Neural cell (in vitro differentiated cells): Measurements from ENCODE around the gene ANO9. TPM values are rescaled to one million over a fixed set of nuclear protein-coding genes. Genes with fewer than 3 reads are reported as not detected.

Experiments used
- H2AFZ ChIP-seq: fragments of 200-600, 300-800 bp; sonication (generic), shearing (Covaris generic); 2 replicates; pipeline ENCODE4 v1.6.0; 2014; ENCODE audit warnings: low read depth, mild to moderate bottlenecking, antibody characterized with exemption, low read length, moderate library complexity
- H3F3A ChIP-seq: fragments of 200-600 bp; shearing (Covaris generic); 2 replicates; pipeline ENCODE4 v1.6.1; 2016; ENCODE audit warnings: mild to moderate bottlenecking, moderate library complexity, mixed read lengths, antibody characterized with exemption, low read length; ENCODE audit not compliant: insufficient read depth, poor library complexity, severe bottlenecking
- H3K27ac ChIP-seq: fragments of 200-600, 300-800 bp; sonication (generic), shearing (Covaris generic); 2 replicates; pipeline ENCODE4 v1.5.1; 2014; ENCODE audit warnings: mild to moderate bottlenecking, low read length, moderate library complexity
- H3K27me3 ChIP-seq: fragments of 300-800, 200-600 bp; sonication (generic), shearing (Covaris generic); 2 replicates; pipeline ENCODE4 v1.6.0; 2014; ENCODE audit warnings: mild to moderate bottlenecking, low read depth, low read length, moderate library complexity; ENCODE audit not compliant: insufficient read depth
- H3K36me3 ChIP-seq: fragments of 300-800, 200-600 bp; sonication (generic), shearing (Covaris generic); 2 replicates; pipeline ENCODE4 v1.5.1; 2014; ENCODE audit warnings: mild to moderate bottlenecking, antibody characterized with exemption, low read length, moderate library complexity; ENCODE audit not compliant: insufficient read depth
- H3K4me2 ChIP-seq: fragments of 300-800, 200-600 bp; sonication (generic), shearing (Covaris generic); 2 replicates; pipeline ENCODE4 v1.6.0; 2014; ENCODE audit warnings: mild to moderate bottlenecking, low read length
- H3K4me3 ChIP-seq: fragments of 300-800, 200-600 bp; sonication (generic), shearing (Covaris generic); 2 replicates; pipeline ENCODE4 v1.5.1; 2014; ENCODE audit warnings: mild to moderate bottlenecking, low read length, moderate library complexity
- H3K79me2 ChIP-seq: fragments of 200-600 bp; shearing (Covaris generic); replicated peaks from 2 replicates; pipeline ENCODE4 v1.6.0; 2014; ENCODE audit warnings: mild to moderate bottlenecking, low read length, moderate library complexity; ENCODE audit not compliant: insufficient read depth
- H3K9ac ChIP-seq: fragments of 300-800, 200-600 bp; sonication (generic), shearing (Covaris generic); 2 replicates; pipeline ENCODE4 v1.6.1; 2016; ENCODE audit warnings: mild to moderate bottlenecking, low read length, mixed read lengths
- H3K9me2 ChIP-seq: fragments of 200-600 bp; shearing (Covaris generic); 2 replicates; pipeline ENCODE4 v1.6.1; 2016; ENCODE audit warnings: mild to moderate bottlenecking, low read length, mixed read lengths; ENCODE audit not compliant: insufficient read depth
- H3K9me3 ChIP-seq: fragments of 200-600, 300-800 bp; sonication (generic), shearing (Covaris generic); 2 replicates; pipeline ENCODE4 v1.6.1; 2016; ENCODE audit warnings: mild to moderate bottlenecking, mixed run types, low read length, moderate library complexity, mixed read lengths
- H4K20me1 ChIP-seq: fragments of 200-600 bp; shearing (Covaris generic); 2 replicates; pipeline ENCODE4 v1.6.1; 2016; ENCODE audit warnings: mild to moderate bottlenecking, mixed run types; ENCODE audit not compliant: insufficient read depth
- CTCF ChIP-seq: fragments of 450-650 bp; IDR thresholded peaks from 2 replicates; pipeline ENCODE4 v1.5.1; 2014; ENCODE audit warnings: antibody characterized with exemption, mild to moderate bottlenecking, moderate library complexity; ENCODE audit not compliant: poor library complexity, severe bottlenecking
- EP300 ChIP-seq: fragments of 450-650 bp; conservative IDR thresholded peaks from 2 replicates; pipeline ENCODE4 v1.6.1; 2014; ENCODE audit warnings: antibody characterized with exemption, mild to moderate bottlenecking, moderate library complexity; ENCODE audit not compliant: poor library complexity, severe bottlenecking
- EZH2 ChIP-seq: fragments of 200-600, 300-800 bp; shearing (Covaris generic), sonication (generic); IDR thresholded peaks from 2 replicates; pipeline ENCODE4 v1.6.1; 2014; ENCODE audit warnings: antibody characterized with exemption, low read length, borderline replicate concordance, mild to moderate bottlenecking; ENCODE audit not compliant: insufficient read depth, poor library complexity, severe bottlenecking
- MXI1 ChIP-seq: fragments of 450-650 bp; conservative IDR thresholded peaks from 2 replicates; pipeline ENCODE4 v1.6.1; 2014; ENCODE audit warnings: antibody characterized with exemption, mild to moderate bottlenecking; ENCODE audit not compliant: poor library complexity, severe bottlenecking
- POLR2AphosphoS5 ChIP-seq: IDR thresholded peaks from 2 replicates; pipeline ENCODE4 v1.6.1; 2012
- RAD21 ChIP-seq: fragments of 450-650 bp; conservative IDR thresholded peaks from 2 replicates; pipeline ENCODE4 v1.6.1; 2014; ENCODE audit warnings: antibody characterized with exemption, mild to moderate bottlenecking, moderate library complexity
- SMC3 ChIP-seq: fragments of 450-650 bp; conservative IDR thresholded peaks from 2 replicates; pipeline ENCODE4 v1.6.1; 2014; ENCODE audit warnings: antibody characterized with exemption, mild to moderate bottlenecking, moderate library complexity; ENCODE audit not compliant: poor library complexity
- TAF1 ChIP-seq: IDR thresholded peaks from 2 replicates; pipeline ENCODE4 v1.6.1; 2012; ENCODE audit warnings: low read depth
- polyA plus RNA-seq: library from polyadenylated mRNA; depleted of rRNA; stranded (reverse); fragments of >200 nt; gene quantifications from 2 replicates; pipeline ENCODE4 v1.2.3, GENCODE V29; 2014
- TF ChIP-seq, protein P1 (sequence below): IDR thresholded peaks from 2 replicates; pipeline ENCODE4 v1.6.1; 2012; ENCODE audit warnings: borderline replicate concordance

Gene ANO9
- polyA plus RNA-seq, 1 donor from 2014 or later, result not detected

DNA sequence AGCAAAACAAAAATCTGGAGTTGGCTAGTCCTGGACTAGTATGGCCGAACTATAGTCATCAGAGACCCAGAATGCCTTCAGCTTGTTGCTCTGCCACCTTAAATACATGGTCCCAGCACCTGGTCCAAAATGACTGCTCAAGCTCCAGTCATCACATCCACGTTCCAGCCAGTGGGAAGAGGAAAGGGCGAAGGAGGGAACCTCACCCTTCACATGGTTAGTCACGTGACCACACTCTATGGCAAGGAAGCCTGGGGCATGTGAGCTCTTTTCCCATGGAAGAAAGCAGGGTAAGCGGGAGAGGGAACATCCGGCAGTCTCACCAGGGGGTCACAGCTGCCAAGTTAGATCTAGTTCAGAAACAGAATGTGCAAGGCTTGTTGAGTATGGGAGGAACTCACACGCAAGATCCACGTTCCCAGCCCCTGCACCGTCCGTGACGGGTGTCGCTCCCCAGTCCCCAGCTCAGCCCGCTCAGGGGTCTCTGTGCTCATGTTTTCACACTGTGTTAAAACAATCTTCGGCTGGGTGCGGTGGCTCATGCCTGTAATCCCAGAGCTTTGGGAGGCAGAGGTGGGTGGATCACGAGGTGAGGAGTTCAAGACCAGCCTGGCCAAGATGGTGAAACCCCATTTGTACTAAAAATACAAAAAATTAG lies 1.9 kb upstream of the ANO9 start:
- Histone ChIP-seq H3F3A (no peaks in the 10 kb centered on the region), H3K27me3 (no peaks in the 10 kb centered on the region)
- TF ChIP-seq RAD21 (no peak), TAF1 (no peak), EP300 (no peak), MXI1 (no peak), POLR2AphosphoS5 (no peak), SMC3 (no peak), EZH2 (no peak), CTCF (no peak)
- TF ChIP-seq, protein P1, sequence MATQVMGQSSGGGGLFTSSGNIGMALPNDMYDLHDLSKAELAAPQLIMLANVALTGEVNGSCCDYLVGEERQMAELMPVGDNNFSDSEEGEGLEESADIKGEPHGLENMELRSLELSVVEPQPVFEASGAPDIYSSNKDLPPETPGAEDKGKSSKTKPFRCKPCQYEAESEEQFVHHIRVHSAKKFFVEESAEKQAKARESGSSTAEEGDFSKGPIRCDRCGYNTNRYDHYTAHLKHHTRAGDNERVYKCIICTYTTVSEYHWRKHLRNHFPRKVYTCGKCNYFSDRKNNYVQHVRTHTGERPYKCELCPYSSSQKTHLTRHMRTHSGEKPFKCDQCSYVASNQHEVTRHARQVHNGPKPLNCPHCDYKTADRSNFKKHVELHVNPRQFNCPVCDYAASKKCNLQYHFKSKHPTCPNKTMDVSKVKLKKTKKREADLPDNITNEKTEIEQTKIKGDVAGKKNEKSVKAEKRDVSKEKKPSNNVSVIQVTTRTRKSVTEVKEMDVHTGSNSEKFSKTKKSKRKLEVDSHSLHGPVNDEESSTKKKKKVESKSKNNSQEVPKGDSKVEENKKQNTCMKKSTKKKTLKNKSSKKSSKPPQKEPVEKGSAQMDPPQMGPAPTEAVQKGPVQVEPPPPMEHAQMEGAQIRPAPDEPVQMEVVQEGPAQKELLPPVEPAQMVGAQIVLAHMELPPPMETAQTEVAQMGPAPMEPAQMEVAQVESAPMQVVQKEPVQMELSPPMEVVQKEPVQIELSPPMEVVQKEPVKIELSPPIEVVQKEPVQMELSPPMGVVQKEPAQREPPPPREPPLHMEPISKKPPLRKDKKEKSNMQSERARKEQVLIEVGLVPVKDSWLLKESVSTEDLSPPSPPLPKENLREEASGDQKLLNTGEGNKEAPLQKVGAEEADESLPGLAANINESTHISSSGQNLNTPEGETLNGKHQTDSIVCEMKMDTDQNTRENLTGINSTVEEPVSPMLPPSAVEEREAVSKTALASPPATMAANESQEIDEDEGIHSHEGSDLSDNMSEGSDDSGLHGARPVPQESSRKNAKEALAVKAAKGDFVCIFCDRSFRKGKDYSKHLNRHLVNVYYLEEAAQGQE, result no peak

DNA sequence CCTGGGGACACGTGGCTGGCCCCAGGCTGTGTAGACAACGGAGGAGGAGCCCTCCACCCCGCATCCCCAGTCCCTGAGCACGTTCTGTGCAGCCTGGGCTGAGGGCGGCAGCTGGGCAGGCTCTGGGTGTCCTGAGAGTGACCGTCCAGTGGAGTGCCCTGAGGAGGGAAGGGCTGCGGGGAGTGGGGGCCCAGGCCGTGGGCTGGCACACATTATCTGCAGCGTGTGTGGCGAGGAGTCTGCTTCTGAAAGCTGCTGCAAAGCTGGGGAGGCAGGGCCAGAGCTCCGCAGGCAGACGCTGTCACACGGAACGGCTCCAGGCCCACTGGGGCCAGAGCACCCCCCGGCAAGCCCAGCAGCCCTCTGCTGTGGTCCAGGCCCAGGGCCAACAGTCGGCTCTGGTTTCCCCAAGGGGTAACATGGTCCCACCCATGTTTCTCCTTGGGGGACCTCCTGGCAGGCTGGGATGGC lies 835 bp upstream of the ANO9 start:
- H3K27me3 ChIP-seq, result no peaks in the 10 kb centered on the region
- H3K79me2 ChIP-seq, result no peaks in the 10 kb centered on the region
- no peak overlapping the region for H3K27ac ChIP-seq
- no peaks in the 10 kb centered on the region for H3F3A ChIP-seq
- H2AFZ ChIP-seq, result no peak overlapping the region
- no peak overlapping the region for H3K4me3 ChIP-seq
- no peak overlapping the region for H3K4me2 ChIP-seq
- H3K9me3 ChIP-seq, result no peaks in the 10 kb centered on the region
- no peaks in the 10 kb centered on the region for H3K36me3 ChIP-seq
- H3K9ac ChIP-seq, result no peak overlapping the region
- TF ChIP-seq MXI1 (no peak), POLR2AphosphoS5 (no peak)
- no peaks in the 10 kb centered on the region for H4K20me1 ChIP-seq
- H3K9me2 ChIP-seq, result no peaks in the 10 kb centered on the region

More for the DNA sequence above, 1.9 kb upstream of the ANO9 start:
- Histone ChIP-seq H3K9me3 (no peaks in the 10 kb centered on the region), H3K9ac (no peak overlapping the region), H2AFZ (no peak overlapping the region), H3K79me2 (no peaks in the 10 kb centered on the region), H3K36me3 (no peaks in the 10 kb centered on the region), H3K4me3 (no peak overlapping the region), H3K27ac (no peak overlapping the region), H3K4me2 (no peak overlapping the region), H4K20me1 (no peaks in the 10 kb centered on the region), H3K9me2 (no peaks in the 10 kb centered on the region)
